Activated T-helper 9 cell treated with anti-CD3 and anti-CD28 coated beads, Interleukin-2, amount 50 U/mL, for 16 hours (primary cell): ENCODE results near the gene HACD4.
A peak's percentile ranks its signal among the peaks of the same experiment; 100 is the strongest.

Experiments used
- DNase-seq: peaks from one replicate; pipeline ENCODE4 v3.0.0-alpha.2; 2020; ENCODE audit warnings: low read depth

HACD4 gene, protein sequence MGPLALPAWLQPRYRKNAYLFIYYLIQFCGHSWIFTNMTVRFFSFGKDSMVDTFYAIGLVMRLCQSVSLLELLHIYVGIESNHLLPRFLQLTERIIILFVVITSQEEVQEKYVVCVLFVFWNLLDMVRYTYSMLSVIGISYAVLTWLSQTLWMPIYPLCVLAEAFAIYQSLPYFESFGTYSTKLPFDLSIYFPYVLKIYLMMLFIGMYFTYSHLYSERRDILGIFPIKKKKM

GRCh38 chr9:21031091-21031807 is at the start of gene HACD4:
HACD4 (minus strand) TSS chr9:21031640; CDS start chr9:21031590, 50 bp downstream.
- DNase-seq = peak; percentile 47

- DNase-seq = no peak
Measured at GRCh38 chr9:21080793-21081192, 49.4 kb upstream of the HACD4 start.

- no peak for DNase-seq
Measured at GRCh38 chr9:21078702-21079101, 47.3 kb upstream of the HACD4 start.

DNA sequence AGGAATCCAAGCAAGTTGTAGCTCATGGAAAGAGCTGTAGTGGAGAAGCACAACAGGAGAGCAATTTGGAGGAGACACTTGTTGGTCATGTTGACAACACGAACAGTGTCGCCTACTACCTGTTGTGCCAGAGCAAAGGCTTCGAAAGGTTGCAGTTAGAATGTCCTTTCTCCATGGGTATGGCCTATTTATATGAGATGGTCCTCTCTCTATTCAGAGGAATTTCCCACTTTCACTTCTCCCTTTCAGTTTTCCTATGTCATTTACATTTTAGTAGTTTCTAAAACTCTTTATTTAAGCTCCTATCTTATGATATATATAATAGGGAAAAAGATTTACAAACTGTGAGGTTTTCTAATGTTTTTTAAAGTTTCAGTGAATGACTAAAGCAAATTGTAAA is 46.3 kb upstream of the HACD4 start, which contains the start of gene IFNB1:
Gene IFNB1, minus strand, starts transcription at position 162 of the 400 bp plus-strand sequence. Its CDS starts 73 bp downstream, at position 89.
- DNase-seq = no peak

DNA sequence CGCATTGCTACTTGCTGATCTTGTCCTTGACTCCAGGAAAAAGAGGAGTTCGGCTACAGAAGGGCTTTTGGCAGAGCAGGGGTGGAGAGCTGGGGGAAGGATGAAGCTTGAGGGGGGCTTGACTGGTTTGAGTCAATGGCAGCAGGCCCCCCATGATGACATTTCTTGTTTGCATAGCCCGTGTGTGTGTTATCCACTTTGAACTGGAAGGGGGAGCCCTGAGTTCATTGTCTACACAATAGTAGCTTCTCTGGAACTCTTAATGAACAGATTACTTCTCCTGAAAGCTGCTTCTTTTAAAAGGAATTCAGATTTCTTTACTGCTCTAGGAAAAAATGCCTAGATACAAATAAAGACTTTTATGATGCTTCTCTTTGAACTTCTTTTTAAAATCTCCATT is 44.0 kb upstream of the HACD4 start:
- no peak for DNase-seq

DNA sequence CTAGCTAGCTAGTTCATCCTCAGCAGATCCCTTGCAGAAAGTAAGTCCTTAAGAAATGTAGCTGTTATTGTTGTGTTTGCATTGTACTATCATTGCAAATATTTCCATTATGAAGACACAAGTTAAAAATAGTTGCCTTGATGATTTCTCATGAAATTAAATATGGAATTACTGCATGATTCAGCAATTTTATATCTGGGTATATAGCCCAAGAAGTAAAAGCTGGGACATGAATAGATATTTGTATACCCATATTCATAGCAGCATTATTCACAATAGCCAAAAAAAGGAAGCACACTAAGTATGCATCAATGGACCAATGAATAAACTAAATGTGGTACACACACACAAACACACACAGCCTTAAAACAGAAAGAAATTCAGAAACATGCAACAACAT is 39.5 kb upstream of the HACD4 start:
- no peak for DNase-seq

DNA sequence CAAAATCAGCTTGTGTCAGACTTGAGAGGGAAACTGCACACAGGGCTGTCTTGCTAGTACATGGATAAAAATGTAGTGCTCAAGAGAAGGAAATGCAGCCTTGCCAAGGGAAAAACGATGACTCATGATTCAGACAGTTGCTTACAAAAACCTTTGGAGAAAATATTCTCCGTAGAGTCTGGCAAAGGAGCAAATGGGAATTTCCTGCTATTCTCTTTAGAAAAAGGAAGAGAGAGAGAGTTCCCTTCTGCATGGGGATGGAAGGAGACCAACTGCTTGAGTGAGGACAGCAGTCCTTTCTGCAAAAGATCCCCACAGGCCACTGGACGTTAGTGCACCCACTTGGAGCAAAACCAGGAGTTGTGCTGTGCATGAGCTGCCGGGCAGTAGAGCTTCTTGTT is 38.7 kb upstream of the HACD4 start:
- no peak for DNase-seq

DNA sequence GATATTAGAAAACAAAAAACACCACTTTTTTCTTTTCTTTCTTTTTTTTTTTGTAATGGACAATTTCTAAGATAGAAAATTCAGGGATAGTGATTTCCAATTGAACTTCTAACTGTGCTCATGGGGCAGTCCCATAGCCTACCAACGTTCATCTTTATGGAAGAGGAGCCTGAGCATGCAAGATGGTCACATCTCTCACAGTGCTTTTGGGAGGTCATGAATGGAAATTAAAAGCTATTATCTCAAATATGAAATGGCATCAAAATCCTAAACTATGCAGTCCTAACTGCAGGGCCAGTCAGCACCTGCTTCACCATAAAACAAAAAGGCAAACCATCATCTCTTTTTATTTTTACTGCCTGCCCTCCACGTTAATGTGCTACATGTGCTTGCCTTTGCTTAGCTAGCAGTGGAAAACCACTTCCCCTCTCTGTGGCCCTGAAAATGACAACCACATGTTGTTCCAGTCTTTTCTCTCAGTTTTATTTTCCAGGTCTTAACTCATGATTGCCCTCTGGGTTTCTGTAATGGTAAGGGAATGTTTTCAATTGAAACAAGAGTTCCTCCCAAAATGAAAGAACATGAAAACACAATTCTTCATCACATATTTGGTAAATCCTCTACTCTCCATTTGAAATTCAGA is 29.6 kb upstream of the HACD4 start:
- no peak for DNase-seq

- DNase-seq = no peak
Measured at GRCh38 chr9:21056931-21057330, 25.5 kb upstream of the HACD4 start.

- DNase-seq = no peak
Measured at GRCh38 chr9:21053851-21054250, 22.4 kb upstream of the HACD4 start.

DNA sequence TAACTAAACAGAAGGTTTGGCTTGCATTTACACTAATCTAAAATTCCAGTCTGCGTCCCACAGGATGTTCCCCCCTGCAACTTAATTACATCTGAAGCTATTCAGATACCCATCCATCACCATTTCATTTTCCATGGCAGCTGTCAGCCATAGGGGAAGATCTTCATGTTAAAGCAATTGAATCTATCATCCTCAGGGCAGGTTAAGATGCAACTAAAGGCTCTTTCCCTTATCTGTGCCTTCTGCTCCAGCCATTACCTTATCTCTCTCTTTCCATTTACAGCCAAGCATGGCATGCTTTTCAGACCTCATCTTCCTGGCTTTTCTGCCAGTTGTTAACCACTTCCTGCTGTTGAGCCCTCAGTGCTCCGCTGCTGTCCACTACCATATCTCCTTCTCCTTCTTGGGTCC is 15.8 kb upstream of the HACD4 start:
- no peak for DNase-seq

DNA sequence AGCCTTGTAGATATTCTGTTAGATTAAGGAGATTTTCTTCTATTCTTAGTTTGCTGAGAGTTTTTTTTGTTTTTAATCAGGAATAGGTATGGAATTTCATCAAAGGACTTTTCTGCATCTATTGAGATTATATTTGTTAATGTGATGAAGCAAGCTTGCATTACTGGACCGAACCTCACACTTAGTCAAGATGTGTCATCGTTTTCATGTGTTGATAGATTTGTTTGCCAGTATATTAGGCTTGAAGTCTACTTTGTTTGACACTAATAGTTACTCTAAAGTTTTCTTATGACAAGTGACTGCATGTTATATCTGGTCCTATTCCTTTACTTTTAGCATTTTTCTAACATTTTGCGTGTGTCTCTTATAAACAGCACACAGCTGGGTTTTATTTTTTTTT is 12.4 kb upstream of the HACD4 start:
- no peak for DNase-seq

DNA sequence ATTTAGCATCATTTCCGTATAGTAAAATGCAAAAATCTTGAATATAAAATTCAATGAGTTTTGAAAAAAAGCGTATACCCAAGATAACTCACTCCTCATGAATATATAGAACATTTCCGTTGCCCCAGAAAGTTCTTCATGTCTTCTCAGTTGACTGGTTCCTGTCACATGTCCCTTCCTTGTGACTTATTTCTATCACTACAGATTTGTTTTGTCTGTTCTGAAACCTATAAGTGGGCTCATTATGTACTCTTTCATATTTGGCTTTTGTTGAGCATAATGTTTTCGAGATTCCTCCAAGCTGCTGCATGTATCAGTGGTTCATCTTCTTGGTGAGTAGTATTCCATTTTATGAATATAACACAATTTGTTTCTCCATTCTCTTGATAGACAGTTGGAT is 11.0 kb upstream of the HACD4 start:
- no peak for DNase-seq

DNA sequence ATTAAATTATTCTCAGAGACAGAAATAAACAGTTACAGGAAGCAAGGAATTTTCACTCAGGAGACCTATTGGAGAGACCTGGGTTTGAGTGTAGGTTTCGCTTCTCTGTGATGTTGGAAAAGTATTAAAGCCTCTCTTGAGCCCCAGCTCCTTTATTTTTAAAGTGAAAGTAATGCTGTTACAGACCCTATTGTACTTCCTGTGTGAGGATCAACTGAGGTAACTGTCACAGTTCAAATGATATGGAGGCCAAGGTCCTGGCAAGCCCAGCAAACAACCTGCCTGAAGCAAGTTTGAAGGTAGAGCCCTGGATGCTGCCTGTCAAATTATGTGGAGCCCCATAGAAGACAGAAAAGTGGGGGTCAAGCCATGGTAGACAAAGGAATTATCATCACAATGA is 7.9 kb upstream of the HACD4 start:
- DNase-seq = no peak

DNA sequence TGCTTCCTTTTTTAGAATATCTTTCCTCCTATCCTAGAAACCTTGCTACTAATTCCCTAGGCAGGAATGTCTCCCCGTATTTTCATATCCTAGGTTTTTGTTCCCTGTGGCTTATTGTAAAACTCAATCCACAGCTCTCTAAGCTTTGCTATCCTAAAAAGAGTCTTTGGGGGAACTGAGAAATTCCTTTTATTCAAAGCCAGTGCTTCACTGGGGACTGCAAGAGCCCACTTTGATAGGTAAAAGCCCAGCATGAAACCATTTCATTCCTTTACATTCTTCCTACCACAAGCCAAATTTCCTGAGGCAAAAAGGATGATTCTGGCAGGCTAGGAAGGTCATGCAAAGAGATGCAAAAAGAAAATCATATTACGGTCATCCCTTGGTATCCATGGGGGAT is 5.8 kb upstream of the HACD4 start:
- no peak for DNase-seq

GRCh38 chr9:21031808-21032183 is 356 bp upstream of the HACD4 start:
- DNase-seq = no peak

- DNase-seq = no peak
Measured at GRCh38 chr9:21030389-21031035, 928 bp downstream of the HACD4 start.

GRCh38 chr9:21029661-21030060 is 1.8 kb downstream of the HACD4 start:
- no peak for DNase-seq

GRCh38 chr9:21028466-21028865 is 3.0 kb downstream of the HACD4 start:
- no peak for DNase-seq

GRCh38 chr9:21027295-21027694 is 4.1 kb downstream of the HACD4 start:
- no peak for DNase-seq

GRCh38 chr9:21023861-21024260 is 7.6 kb downstream of the HACD4 start:
- DNase-seq = no peak

- DNase-seq = no peak
Measured at GRCh38 chr9:21018177-21018576, 13.3 kb downstream of the HACD4 start.
